Right cardiac atrium (tissue), 5 donors: ENCODE data around the gene KLHL17. TPM values are rescaled to one million over a fixed set of nuclear protein-coding genes. Genes with fewer than 3 reads are reported as not detected.
A peak's percentile ranks its signal among the peaks of the same experiment; 100 is the strongest.

Source experiments
- ATAC-seq, 2 donors: fragments of 200-7000 bp; cut with Tn5 transposase; one replicate each; pipeline versions ENCODE4 v1.8.0 to v1.9.1; 2020; ENCODE audit warnings: moderate library complexity in 2 of 2, mild to moderate bottlenecking in 1 of 2
- DNase-seq, 3 donors: peaks; one replicate each; pipeline ENCODE4 v3.0.0-alpha.2; 2020
- H3K27ac ChIP-seq: one replicate; pipeline ENCODE4 v1.5.1; 2013; ENCODE audit warnings: mild to moderate bottlenecking, low read length, control low read depth, moderate library complexity
- H3K27me3 ChIP-seq: one replicate; pipeline ENCODE4 v1.6.1; 2013; ENCODE audit not compliant: control insufficient read depth, insufficient read depth
- H3K4me1 ChIP-seq: one replicate; pipeline ENCODE4 v1.6.1; 2013; ENCODE audit warnings: low read length; ENCODE audit not compliant: control insufficient read depth, insufficient read depth
- H3K4me3 ChIP-seq: one replicate; pipeline ENCODE4 v1.5.1; 2013; ENCODE audit warnings: low read length, control low read depth
- H3K9me3 ChIP-seq: one replicate; pipeline ENCODE4 v1.6.1; 2013; ENCODE audit warnings: low read length; ENCODE audit not compliant: control insufficient read depth
- WGBS: extraction: QIAGEN DNeasy Blood & Tissue Kit; methylation state at CpG from one replicate; pipeline ENCODE4 v1.1.7; 2013; 5-methylcytosine and 5-hydroxymethylcytosine counted together
- intact Hi-C, 4 donors: fragments of 100-400 bp; cut with DNase I; formaldehyde crosslinking; loops; one replicate each; pipeline versions ENCODE4 v1.11.0 to v1.14.0; 2022 to 2023
- polyA plus RNA-seq: library from polyadenylated mRNA; stranded (reverse); fragments of 200-250 nt; gene quantifications from one replicate; pipeline ENCODE4 v1.2.3, GENCODE V29; 2013
- total RNA-seq, 4 donors: library from RNA; stranded (reverse); fragmentation: NEBNext Ultra II Directional; extraction: Animal tissue kit (Norgen Biotek cat#: 25700); gene quantifications; one replicate each; pipeline ENCODE4 v1.2.1, GENCODE V29; 2021
- donor health status: healthy with polysubstance abuse.
- donor health status: DM: no; HTN: yes; CAD: no.
- donor health status: DM: no; HTN: no; CAD: no.
- donor health status: DM: no; HTN: yes; CAD: no; lungs with severe emphysema.
- donor health status: DM: yes; HTN: yes; CAD: no.

Gene KLHL17
- total and polyA plus RNA-seq, 5 donors: 5.0 to 9.7 (median 5.4) TPM

GRCh38 chr1:966704-967300 lies 6.4 kb downstream of the KLHL17 start:
- H3K27me3 ChIP-seq: no peaks in the 10 kb centered on the region
- peak; percentile 72 to 89 (median 82) for DNase-seq
- intact Hi-C loops: no loop called here
- H3K27ac ChIP-seq: no peak overlapping the region
- ATAC-seq: peak; percentile 63 to 70
- no peaks in the 10 kb centered on the region for H3K4me1 ChIP-seq
- H3K9me3 ChIP-seq: no peaks in the 10 kb centered on the region
- under 1% methylated on average over 60 of the region's 60 CpGs for WGBS
- peak overlapping the region; percentile 49 for H3K4me3 ChIP-seq

- H3K27ac ChIP-seq: no peak overlapping the region
- DNase-seq (peak in 2 of 3 donors; percentile 50 to 55), ATAC-seq (no peak)
- H3K4me3 ChIP-seq: no peak overlapping the region
- H3K4me1 ChIP-seq: no peaks in the 10 kb centered on the region
- intact Hi-C loops: no loop called here
- H3K27me3 ChIP-seq: no peaks in the 10 kb centered on the region
- H3K9me3 ChIP-seq: no peaks in the 10 kb centered on the region
- 77% methylated on average over 23 of the region's 23 CpGs for WGBS
These were observed 7.3 kb downstream of the KLHL17 start for GRCh38 chr1:967466-968343.

DNA sequence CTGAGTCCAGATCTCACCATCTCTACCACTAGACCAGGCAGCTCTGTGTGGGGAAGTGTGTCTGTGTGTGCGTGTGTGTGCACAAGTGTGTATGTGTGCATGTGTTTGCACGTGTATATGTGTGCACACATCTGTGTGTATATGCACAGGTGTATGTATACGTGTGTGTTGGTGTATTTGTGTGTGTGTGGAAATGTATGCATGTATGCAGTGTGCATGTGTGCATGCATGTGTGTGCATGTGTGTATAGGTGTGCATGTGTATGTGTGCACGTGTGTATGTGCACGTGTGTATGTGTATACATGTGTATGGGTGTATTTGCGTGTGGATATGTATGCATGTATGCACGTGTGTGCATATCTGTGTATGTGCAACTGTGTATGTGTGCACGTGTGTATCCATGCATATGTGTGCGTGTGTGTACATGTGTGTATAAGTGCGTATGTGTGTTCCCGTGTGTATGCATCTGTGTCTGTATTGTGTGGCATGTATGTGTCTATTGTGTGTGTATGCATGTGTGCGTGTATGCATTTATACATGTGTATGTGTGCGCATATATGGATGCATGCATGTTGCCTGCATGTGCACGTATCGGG lies 9.0 kb downstream of the KLHL17 start:
- no peak for DNase-seq
- Histone ChIP-seq H3K27me3 (no peaks in the 10 kb centered on the region), H3K4me3 (no peak overlapping the region), H3K27ac (no peak overlapping the region), H3K9me3 (no peaks in the 10 kb centered on the region), H3K4me1 (no peaks in the 10 kb centered on the region)
- whole genome bisulfite sequencing: 80% methylated on average over 15 of the region's 15 CpGs
- intact Hi-C loops: no loop called here
- ATAC-seq: no peak

GRCh38 chr1:970242-970972 lies 10.0 kb downstream of the KLHL17 start:
- Histone ChIP-seq H3K4me3 (no peak overlapping the region), H3K27ac (no peak overlapping the region), H3K9me3 (no peaks in the 10 kb centered on the region), H3K4me1 (no peaks in the 10 kb centered on the region), H3K27me3 (no peaks in the 10 kb centered on the region)
- no peak for ATAC-seq
- intact Hi-C loops: no loop called here
- 16% methylated on average over 33 of the region's 33 CpGs for WGBS
- DNase-seq: peak in 1 of 3 donors; percentile 52

DNA sequence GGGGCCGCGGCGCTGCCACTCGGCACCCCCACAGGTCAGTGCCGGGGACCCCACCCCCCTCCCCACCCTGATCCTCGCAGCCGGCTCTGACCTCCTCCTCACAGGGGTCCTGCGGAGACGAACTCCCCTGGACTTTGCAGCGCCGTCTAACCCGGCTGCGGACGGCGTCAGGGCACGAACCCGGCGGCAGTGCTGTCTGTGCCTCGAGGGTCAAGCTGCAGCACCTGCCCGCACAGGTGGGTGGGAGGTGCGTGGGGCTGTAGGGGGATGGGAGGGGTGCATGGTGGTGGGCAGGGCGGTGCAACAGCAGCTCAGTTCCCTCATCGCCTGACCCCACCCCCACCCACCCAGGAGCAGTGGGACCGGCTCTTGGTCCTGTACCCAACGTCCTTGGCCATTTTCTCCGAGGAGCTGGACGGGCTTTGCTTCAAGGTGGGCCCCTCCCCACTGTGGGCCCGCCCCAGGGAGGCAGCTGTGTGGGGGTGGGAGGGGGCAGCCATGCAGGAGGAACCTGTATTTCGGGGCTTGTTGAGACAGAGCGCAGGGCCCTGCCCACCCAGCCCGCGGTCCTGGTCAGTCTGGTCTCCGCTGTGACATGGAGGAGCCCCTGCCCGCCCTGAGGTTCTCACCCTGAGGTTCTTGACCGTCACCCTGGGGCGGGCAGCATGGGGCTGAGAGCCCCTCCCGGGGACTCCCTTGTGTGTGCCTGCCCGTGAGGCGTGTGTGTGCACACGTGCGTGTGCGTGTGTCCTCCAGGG lies 10.8 kb downstream of the KLHL17 start:
- H3K4me1 ChIP-seq: no peaks in the 10 kb centered on the region
- no peaks in the 10 kb centered on the region for H3K27me3 ChIP-seq
- no peak overlapping the region for H3K4me3 ChIP-seq
- intact Hi-C loops: no loop called here
- WGBS: 37% methylated on average over 42 of the region's 42 CpGs
- H3K27ac ChIP-seq: no peak overlapping the region
- no peaks in the 10 kb centered on the region for H3K9me3 ChIP-seq
- ATAC-seq: peak in 1 of 2 donors; percentile 0
- DNase-seq: peak in 1 of 3 donors; percentile 53

DNA sequence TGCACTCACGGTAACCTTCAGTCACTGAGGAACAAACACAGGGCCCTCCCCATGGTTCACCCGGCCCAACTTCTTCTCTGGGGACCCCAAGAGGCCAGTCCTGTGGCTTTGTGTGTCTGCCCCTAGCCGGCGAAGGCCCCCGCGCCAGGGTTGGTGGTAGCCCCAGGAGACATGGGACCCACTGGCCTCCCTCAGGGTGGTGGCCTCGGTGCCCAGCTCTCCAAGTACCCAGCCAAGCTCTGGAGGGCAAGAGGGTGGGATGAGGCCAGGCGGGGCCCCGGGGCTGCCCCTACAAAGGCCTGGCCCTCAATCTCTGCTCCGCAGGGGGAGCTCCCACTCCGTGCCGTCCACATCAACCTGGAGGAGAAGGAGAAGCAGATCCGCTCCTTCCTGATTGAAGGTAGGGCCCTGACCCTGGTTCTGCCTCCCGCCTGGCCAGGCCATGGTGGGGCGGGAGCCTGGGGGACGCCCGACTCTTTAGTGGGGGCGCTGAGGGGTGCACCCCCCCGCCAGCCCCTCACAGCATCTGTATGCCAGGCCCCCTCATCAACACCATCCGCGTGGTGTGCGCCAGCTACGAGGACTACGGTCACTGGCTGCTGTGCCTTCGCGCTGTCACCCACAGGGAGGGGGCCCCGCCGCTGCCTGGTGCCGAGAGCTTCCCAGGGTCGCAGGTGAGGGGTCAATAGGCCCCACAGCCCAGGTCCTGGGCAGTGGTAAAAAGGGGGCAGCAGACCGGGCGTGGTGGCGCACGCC lies 11.5 kb downstream of the KLHL17 start:
- DNase-seq: peak in 1 of 3 donors; percentile 58
- no peak overlapping the region for H3K27ac ChIP-seq

GRCh38 chr1:972726-973458 lies 12.5 kb downstream of the KLHL17 start:
- H3K27me3 ChIP-seq: no peaks in the 10 kb centered on the region

More for the DNA sequence above, 11.5 kb downstream of the KLHL17 start:
- no peak overlapping the region for H3K4me3 ChIP-seq
- intact Hi-C loops: no loop called here
- 78% methylated on average over 34 of the region's 34 CpGs for WGBS
- peak in 1 of 2 donors; percentile 0 for ATAC-seq
- no peaks in the 10 kb centered on the region for H3K9me3 ChIP-seq
- H3K27me3 ChIP-seq: no peaks in the 10 kb centered on the region
- no peaks in the 10 kb centered on the region for H3K4me1 ChIP-seq

DNA sequence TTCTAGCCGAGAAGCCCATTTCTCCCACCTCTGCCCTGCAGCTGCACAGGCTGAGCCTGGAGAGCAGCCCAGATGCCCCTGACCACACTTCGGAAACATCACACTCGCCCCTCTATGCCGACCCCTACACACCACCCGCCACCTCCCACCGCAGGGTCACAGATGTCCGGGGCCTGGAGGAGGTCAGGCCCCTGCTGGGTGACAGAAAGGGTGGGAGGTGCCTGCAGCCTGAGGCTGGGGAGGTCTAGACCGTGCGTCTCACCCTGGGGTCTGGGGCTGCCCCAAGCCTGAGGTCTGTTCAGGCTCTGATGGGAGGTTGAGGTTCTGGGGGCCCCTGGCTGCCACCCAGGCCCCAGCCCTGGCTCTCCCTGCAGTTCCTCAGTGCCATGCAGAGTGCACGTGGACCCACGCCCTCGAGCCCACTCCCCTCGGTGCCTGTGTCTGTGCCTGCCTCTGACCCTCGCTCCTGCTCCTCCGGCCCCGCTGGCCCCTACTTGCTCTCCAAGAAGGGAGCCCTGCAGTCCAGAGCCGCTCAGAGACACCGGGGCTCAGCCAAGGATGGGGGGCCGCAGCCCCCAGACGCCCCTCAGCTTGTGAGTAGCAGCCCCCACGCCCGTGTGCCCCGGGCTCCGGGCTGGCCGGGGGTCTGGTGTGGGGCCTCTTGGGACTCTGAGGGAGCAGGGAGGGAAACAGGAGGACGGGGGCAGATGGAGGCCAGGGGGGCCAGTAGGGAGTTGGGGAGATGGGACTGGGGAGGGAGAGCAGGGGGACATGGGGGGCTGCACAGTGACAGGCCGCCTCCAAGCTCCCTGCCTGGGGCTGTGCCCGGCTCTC lies 13.3 kb downstream of the KLHL17 start:
- Histone ChIP-seq H3K4me1 (no peaks in the 10 kb centered on the region), H3K27me3 (no peaks in the 10 kb centered on the region), H3K27ac (no peak overlapping the region), H3K4me3 (no peak overlapping the region), H3K9me3 (no peaks in the 10 kb centered on the region)
- peak in 1 of 3 donors; percentile 57 for DNase-seq
- intact Hi-C loops: no loop called here
- peak; percentile 2 to 5 for ATAC-seq
- 78% methylated on average over 28 of the region's 28 CpGs for WGBS

More at GRCh38 chr1:972726-973458, 12.5 kb downstream of the KLHL17 start:
- Histone ChIP-seq H3K9me3 (no peaks in the 10 kb centered on the region), H3K4me1 (no peaks in the 10 kb centered on the region), H3K4me3 (no peak overlapping the region), H3K27ac (no peak overlapping the region)
- peak in 2 of 3 donors; percentile 60 to 61 for DNase-seq
- intact Hi-C loops: no loop called here
- 76% methylated on average over 28 of the region's 28 CpGs for WGBS
- peak; percentile 6 to 7 for ATAC-seq

GRCh38 chr1:974293-974640 lies 13.9 kb downstream of the KLHL17 start:
- peak in 1 of 3 donors; percentile 44 for DNase-seq
- no peaks in the 10 kb centered on the region for H3K27me3 ChIP-seq
- no peak overlapping the region for H3K27ac ChIP-seq
- H3K4me3 ChIP-seq: no peak overlapping the region
- intact Hi-C loops: no loop called here
- no peaks in the 10 kb centered on the region for H3K4me1 ChIP-seq
- H3K9me3 ChIP-seq: no peaks in the 10 kb centered on the region
- 85% methylated on average over 11 of the region's 11 CpGs for WGBS
- no peak for ATAC-seq
